Activated CD4-positive, CD25-positive, alpha-beta regulatory T cell treated with anti-CD3 and anti-CD28 coated beads, Interleukin-2, amount 50 U/mL, for 16 hours (primary cell): ENCODE results near the gene TSFM.

Source experiments
- DNase-seq: peaks from one replicate; pipeline ENCODE4 v3.0.0-alpha.2; 2020; ENCODE audit warnings: low read depth, low spot score

The TSFM gene

GRCh38 chr12:57745485-57745881 lies 37.1 kb upstream of the TSFM start:
- no peak for DNase-seq

- no peak for DNase-seq
Observed at GRCh38 chr12:57746025-57746424, 36.6 kb upstream of the TSFM start.

- no peak for DNase-seq
Observed at GRCh38 chr12:57749061-57749460, 33.5 kb upstream of the TSFM start.

GRCh38 chr12:57750561-57751431 lies 31.8 kb upstream of the TSFM start:
- DNase-seq = no peak

- DNase-seq = no peak
Observed at GRCh38 chr12:57751432-57751787, 31.2 kb upstream of the TSFM start.

- DNase-seq = peak; percentile 96
Observed at GRCh38 chr12:57751788-57752667, 30.6 kb upstream of the TSFM start, which contains the start of gene CDK4. Gene CDK4, minus strand, starts transcription at chr12:57752310. Its CDS starts 593 bp downstream, at chr12:57751717.

- DNase-seq = no peak
Observed at GRCh38 chr12:57752668-57753000, 30.0 kb upstream of the TSFM start.

- DNase-seq = no peak
Observed at GRCh38 chr12:57753756-57754337, 28.7 kb upstream of the TSFM start.

GRCh38 chr12:57754411-57755193 lies 28.0 kb upstream of the TSFM start, which contains the start of gene MARCHF9:
Gene MARCHF9, plus strand, starts transcription at chr12:57755103. Its CDS starts 426 bp downstream, at chr12:57755529.
- DNase-seq = peak; percentile 70

GRCh38 chr12:57755194-57755453 lies 27.5 kb upstream of the TSFM start:
- no peak for DNase-seq

- no peak for DNase-seq
Observed at GRCh38 chr12:57755454-57756372, 26.9 kb upstream of the TSFM start.

GRCh38 chr12:57756406-57757341 lies 25.9 kb upstream of the TSFM start:
- DNase-seq = peak; percentile 31

- no peak for DNase-seq
Observed at GRCh38 chr12:57757771-57758170, 24.8 kb upstream of the TSFM start.

GRCh38 chr12:57758552-57759359 lies 23.8 kb upstream of the TSFM start:
- DNase-seq = no peak

GRCh38 chr12:57759360-57759980 lies 23.1 kb upstream of the TSFM start:
- DNase-seq = no peak

- DNase-seq = no peak
Observed at GRCh38 chr12:57760347-57760982, 22.1 kb upstream of the TSFM start.

GRCh38 chr12:57761391-57761998 lies 21.1 kb upstream of the TSFM start:
- no peak for DNase-seq
